ENCODE results near the gene CATSPERZ.
A peak's percentile ranks its signal among the peaks of the same experiment; 100 is the strongest.

Gene CATSPERZ

GRCh38 chr11:64264371-64264852 is 35.7 kb upstream of the CATSPERZ start:
- no peak for DNase-seq

- DNase-seq = no peak
These were observed 34.7 kb upstream of the CATSPERZ start for GRCh38 chr11:64265176-64266160.

DNA sequence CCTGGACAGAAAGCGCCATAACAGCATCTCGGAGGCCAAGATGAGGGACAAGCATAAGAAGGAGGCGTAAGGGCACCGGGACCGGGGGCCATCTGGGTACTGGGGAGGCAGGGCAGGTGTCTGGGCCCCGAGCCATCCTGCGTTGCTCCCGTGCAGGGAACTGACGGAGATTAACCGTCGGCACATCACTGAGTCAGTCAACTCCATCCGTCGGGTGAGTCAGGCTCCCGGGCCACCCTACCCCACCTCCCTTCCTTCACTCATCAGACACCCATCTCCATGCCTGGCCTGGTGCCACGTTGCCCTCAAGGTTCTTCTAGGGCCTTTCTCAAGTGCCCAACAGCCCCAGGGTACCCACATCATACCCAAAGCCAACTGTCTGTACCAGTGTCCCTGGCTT is 33.8 kb upstream of the CATSPERZ start:
- DNase-seq = no peak

GRCh38 chr11:64267207-64267945 is 32.8 kb upstream of the CATSPERZ start:
- no peak for DNase-seq

DNA sequence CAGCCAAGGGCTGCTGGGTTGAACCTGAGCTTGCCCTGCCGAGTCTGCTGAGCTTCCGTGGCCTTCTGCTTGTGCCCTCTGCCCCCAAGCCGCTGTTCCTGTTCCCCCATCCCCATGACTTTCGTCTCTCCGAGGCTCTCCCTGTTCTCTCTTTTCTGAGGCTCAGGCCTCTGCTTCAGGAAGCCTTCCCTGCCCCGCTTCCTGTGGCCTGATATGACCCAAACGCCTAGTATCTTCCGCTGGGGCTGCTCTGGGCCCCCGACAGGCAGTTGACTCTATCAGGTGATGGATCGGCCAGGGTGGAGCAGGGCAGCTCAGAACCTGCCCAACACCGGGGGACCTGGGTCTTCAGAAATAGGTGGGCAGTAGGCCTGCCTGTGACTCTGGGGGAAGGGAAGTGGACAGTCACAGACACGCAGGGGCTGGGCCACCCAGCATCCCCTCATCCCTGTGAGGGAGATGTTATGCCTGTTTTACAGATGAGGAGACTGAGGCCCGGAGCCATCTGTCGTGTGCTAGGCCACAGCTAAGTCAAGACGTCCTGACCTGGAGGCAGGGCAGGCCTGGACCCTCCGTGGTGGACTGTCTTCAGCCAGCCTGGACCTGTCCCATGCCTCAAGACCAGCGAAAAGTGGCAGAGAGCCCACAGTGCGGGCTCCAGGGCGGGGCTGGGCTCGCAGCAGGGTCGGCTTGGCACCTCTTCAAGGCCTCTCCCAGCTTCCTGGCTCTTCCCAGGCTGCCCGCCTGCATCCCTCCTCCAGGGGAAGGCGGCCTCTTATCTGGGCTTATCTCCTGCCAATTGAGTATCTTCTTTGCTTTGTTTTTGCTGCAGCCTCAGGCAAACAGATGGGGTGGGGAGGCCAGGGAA is 31.9 kb upstream of the CATSPERZ start:
- no peak for DNase-seq

- no peak for DNase-seq
These were observed 31.1 kb upstream of the CATSPERZ start for GRCh38 chr11:64268893-64269539.

DNA sequence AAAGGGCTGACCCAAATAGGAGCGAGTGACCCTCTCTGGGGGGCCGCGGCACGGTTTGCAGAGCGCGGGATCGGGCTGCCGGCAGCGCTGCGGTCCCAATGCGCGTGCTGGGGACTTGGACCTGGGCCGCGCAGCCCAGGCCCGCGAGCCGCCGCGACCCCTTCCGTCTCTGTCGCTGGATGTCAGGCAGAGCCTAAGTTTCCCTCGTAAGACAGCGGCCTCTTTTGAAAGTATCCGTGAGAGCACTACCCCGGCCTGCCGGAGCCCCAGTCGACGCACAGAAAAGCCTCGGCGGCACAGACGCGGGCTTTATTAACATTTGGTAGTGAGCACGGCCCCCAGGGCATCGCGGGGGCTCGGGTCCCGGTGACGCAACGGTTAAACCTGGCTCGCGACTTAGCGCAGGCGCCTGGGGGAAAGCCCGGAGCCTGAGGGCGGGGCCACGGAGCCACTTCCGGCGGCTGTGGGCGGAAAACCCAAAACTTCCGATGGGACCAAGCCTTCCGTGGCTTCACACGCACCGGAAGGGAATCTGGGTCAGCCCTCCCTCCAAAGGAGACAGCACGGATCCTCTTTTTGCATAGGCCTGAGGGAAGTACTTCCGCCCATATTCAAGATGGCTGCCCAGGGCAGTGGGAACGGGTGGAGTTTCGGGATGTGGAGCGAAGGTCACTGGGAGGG is 30.5 kb upstream of the CATSPERZ start:
- peak; percentile 98 for DNase-seq

GRCh38 chr11:64275031-64275800 is 24.9 kb upstream of the CATSPERZ start:
- DNase-seq = no peak

GRCh38 chr11:64275841-64276240 is 24.3 kb upstream of the CATSPERZ start:
- DNase-seq = no peak

DNA sequence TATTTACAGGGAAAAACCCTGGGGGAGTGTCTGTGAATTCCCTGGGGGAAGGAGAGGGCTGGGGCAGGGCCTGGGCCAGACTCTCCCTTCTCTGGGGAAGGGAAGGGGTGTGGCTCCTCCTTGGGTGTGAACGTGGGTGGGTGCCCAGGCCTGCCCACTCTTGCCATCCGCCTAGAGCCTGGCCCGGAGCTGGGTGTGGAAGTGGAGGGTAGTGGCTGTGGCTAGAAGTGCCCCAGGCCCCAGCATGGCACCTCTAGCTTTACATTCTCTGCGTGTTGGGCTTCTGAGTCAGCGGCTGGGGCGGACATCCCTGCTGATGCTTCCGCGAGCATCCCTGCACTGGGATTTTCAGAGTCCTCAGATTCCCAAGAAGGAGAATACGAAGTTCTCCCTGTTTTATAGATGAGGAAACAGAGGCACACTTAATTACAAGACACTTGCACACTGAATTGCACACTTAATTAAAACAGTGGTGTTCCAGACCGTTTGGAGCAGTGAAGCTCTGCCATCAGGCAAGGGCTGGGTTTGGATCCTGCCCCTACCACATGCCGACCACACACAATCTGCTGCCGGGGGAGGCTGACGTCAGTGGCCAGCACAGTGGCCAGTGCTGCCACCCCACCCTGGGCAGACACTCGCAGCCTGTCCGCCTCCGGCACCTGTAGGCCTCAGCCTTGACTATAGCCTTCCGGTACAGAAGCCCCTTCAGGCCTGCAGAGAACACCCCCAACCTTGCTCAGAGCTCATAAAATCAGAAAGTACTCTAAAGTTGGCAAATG is 23.3 kb upstream of the CATSPERZ start:
- DNase-seq = no peak

GRCh38 chr11:64278576-64279190 is 21.5 kb upstream of the CATSPERZ start:
- no peak for DNase-seq

- DNase-seq = no peak
These were observed 18.0 kb upstream of the CATSPERZ start for GRCh38 chr11:64281957-64282770.

DNA sequence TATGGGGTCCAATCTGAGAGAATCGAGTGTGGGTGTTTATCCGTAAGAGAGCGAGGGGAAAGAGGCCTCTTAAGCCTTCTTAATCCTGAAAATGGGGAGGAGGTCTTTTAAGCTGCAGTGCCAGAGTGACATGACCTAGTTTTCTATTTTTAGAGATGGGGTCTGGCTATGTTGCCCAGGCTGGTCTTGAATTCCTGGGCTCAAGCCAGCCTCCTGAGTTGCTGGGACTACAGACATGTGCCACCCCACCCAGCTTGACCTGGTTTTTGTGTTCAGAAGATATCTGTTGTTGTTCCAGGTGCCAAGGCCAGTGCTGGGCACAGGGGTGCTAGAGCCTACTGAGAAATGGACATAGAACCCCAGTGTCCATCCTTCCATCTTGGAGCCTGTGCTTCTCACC is 17.1 kb upstream of the CATSPERZ start:
- DNase-seq = no peak

GRCh38 chr11:64284048-64284961 is 15.9 kb upstream of the CATSPERZ start, which contains the start of gene BAD:
BAD (minus strand) TSS chr11:64284665; CDS start chr11:64284368, 297 bp downstream.
- DNase-seq = peak; percentile 89

GRCh38 chr11:64284962-64285884 is 14.9 kb upstream of the CATSPERZ start, which contains the start of gene GPR137:
GPR137 (plus strand) TSS chr11:64285848; CDS start chr11:64286525, 677 bp downstream.
- peak; percentile 92 for DNase-seq

Data from activated CD8-positive, alpha-beta memory T cell treated with anti-CD3 and anti-CD28 coated beads, Interleukin-2, amount 50 U/mL, for 4 hours (primary cell).